Measurements from ENCODE around the gene FIBP. TPM values are rescaled to one million over a fixed set of nuclear protein-coding genes. Genes with fewer than 3 reads are reported as not detected.

Gene FIBP
- total RNA-seq, 4 donors from 2014 or later = 39.6 to 79.3 (median 53.0) TPM

- H3K4me3 ChIP-seq = no peak overlapping the region
- TF ChIP-seq CTCF (IDR thresholded peaks at IDR 0.05 in 4 of 5, conservative IDR thresholded peaks at IDR 0.05 in 1 of 5) (no peak), POLR2A (IDR thresholded peaks at IDR 0.05) (no peak)
- no peak overlapping the region for H3K27ac ChIP-seq
- peaks cover 15 to 21% of the 10 kb centered on the region in 2 donors for H3K4me1 ChIP-seq
- ATAC-seq (no peak), DNase-seq (no peak)
- no peaks in the 10 kb centered on the region for H3K27me3 ChIP-seq
- H3K9me3 ChIP-seq = no peaks in the 10 kb centered on the region
- peaks cover 0 to 26% of the 10 kb centered on the region in 2 donors for H3K36me3 ChIP-seq
- intact Hi-C loops (cut with DNase I; ENCODE audit: low total_unique reads) (no loop called here), in situ Hi-C loops (cut with MboI; ENCODE audit: low sequenced_read_pairs in 4 of 4) (no loop called here)
Observed at GRCh38 chr11:65922565-65922964, 34.3 kb upstream of the FIBP start.

- DNase-seq (no peak), ATAC-seq (no peak)
- no peaks in the 10 kb centered on the region for H3K9me3 ChIP-seq
- no peaks in the 10 kb centered on the region for H3K27me3 ChIP-seq
- peaks cover 0 to 26% of the 10 kb centered on the region in 2 donors for H3K36me3 ChIP-seq
- no peak for TF ChIP-seq CTCF (IDR thresholded peaks at IDR 0.05 in 4 of 5, conservative IDR thresholded peaks at IDR 0.05 in 1 of 5)
- no peak for TF ChIP-seq POLR2A (IDR thresholded peaks at IDR 0.05)
- no peak overlapping the region for H3K4me3 ChIP-seq
- H3K27ac ChIP-seq = no peak overlapping the region
- peaks cover 22 to 27% of the 10 kb centered on the region in 2 donors for H3K4me1 ChIP-seq
- intact Hi-C loops (cut with DNase I; ENCODE audit: low total_unique reads) = no loop called here
- in situ Hi-C loops (cut with MboI; ENCODE audit: low sequenced_read_pairs in 4 of 4) = no loop called here
Observed at GRCh38 chr11:65921876-65922275, 33.6 kb upstream of the FIBP start.

GRCh38 chr11:65921033-65921555 is 32.8 kb upstream of the FIBP start:
- ATAC-seq (no peak), DNase-seq (no peak)
- no peak overlapping the region for H3K4me3 ChIP-seq
- peaks cover 0 to 26% of the 10 kb centered on the region in 2 donors for H3K36me3 ChIP-seq
- no peaks in the 10 kb centered on the region for H3K27me3 ChIP-seq
- intact Hi-C loops (cut with DNase I; ENCODE audit: low total_unique reads) (no loop called here), in situ Hi-C loops (cut with MboI; ENCODE audit: low sequenced_read_pairs in 4 of 4) (no loop called here)
- peaks cover 30 to 35% of the 10 kb centered on the region in 2 donors for H3K4me1 ChIP-seq
- TF ChIP-seq CTCF (IDR thresholded peaks at IDR 0.05 in 4 of 5, conservative IDR thresholded peaks at IDR 0.05 in 1 of 5) (no peak), POLR2A (IDR thresholded peaks at IDR 0.05) (no peak)
- H3K27ac ChIP-seq = no peak overlapping the region
- no peaks in the 10 kb centered on the region for H3K9me3 ChIP-seq

- H3K4me1 ChIP-seq = peaks cover 37 to 40% of the 10 kb centered on the region in 2 donors
- H3K4me3 ChIP-seq = peak overlapping the region; percentile 77 to 93 (median 84)
- peak overlapping the region in 2 of 4 donors; percentile 80 to 89 for H3K27ac ChIP-seq
- no peaks in the 10 kb centered on the region for H3K27me3 ChIP-seq
- peaks cover 0 to 26% of the 10 kb centered on the region in 2 donors for H3K36me3 ChIP-seq
- H3K9me3 ChIP-seq = no peaks in the 10 kb centered on the region
- ATAC-seq (no peak), DNase-seq (no peak)
- in situ Hi-C loops (cut with MboI; ENCODE audit: low sequenced_read_pairs in 4 of 4) (no loop called here), intact Hi-C loops (cut with DNase I; ENCODE audit: low total_unique reads) (no loop called here)
- TF ChIP-seq CTCF (IDR thresholded peaks at IDR 0.05 in 4 of 5, conservative IDR thresholded peaks at IDR 0.05 in 1 of 5) (no peak), POLR2A (IDR thresholded peaks at IDR 0.05) (no peak)
Observed at GRCh38 chr11:65920372-65920802, 32.1 kb upstream of the FIBP start.
